Brain microvascular endothelial cell (primary cell): ENCODE measurements around the gene REEP1.

ENCODE experiments used
- DNase-seq: peaks from one replicate; pipeline ENCODE4 v3.0.0-alpha.2; 2020
- H3K27ac ChIP-seq: fragments of 250-450 bp; sonication (Bioruptor Pico); 2 replicates; pipeline ENCODE4 v1.5.1; 2020; ENCODE audit warnings: mild to moderate bottlenecking, moderate library complexity
- H3K27me3 ChIP-seq: fragments of 250-450 bp; sonication (Bioruptor Pico); replicated peaks from 2 replicates; pipeline ENCODE4 v1.5.1; 2020; ENCODE audit warnings: mild to moderate bottlenecking
- H3K36me3 ChIP-seq: fragments of 250-450 bp; sonication (Bioruptor Pico); replicated peaks from 2 replicates; pipeline ENCODE4 v1.5.1; 2020; ENCODE audit warnings: mild to moderate bottlenecking
- H3K4me3 ChIP-seq: 2 replicates; pipeline ENCODE4 v1.5.1; 2011; ENCODE audit warnings: low read depth, mild to moderate bottlenecking, control low read depth, low read length, moderate library complexity
- in situ Hi-C: cut with HindIII; loops from 2 replicates; pipeline ENCODE4 v1.10.0; 2017; ENCODE audit warnings: low sequenced_read_pairs, low pct_ligation_motif_present
- TF ChIP-seq, protein P1 (sequence below): IDR thresholded peaks from 2 replicates; pipeline ENCODE4 v1.5.1; 2011; ENCODE audit warnings: low read depth, mild to moderate bottlenecking, moderate library complexity, low read length, control low read depth, inconsistent platforms; ENCODE audit errors: missing control alignments

Gene REEP1

GRCh38 chr2:86335865-86336674 lies 1.4 kb downstream of the REEP1 start:
- Histone ChIP-seq H3K36me3 (no peaks in the 10 kb centered on the region), H3K27me3 (peaks cover 41% of the 10 kb centered on the region), H3K27ac (no peak overlapping the region), H3K4me3 (no peak overlapping the region)
- TF ChIP-seq, protein P1, sequence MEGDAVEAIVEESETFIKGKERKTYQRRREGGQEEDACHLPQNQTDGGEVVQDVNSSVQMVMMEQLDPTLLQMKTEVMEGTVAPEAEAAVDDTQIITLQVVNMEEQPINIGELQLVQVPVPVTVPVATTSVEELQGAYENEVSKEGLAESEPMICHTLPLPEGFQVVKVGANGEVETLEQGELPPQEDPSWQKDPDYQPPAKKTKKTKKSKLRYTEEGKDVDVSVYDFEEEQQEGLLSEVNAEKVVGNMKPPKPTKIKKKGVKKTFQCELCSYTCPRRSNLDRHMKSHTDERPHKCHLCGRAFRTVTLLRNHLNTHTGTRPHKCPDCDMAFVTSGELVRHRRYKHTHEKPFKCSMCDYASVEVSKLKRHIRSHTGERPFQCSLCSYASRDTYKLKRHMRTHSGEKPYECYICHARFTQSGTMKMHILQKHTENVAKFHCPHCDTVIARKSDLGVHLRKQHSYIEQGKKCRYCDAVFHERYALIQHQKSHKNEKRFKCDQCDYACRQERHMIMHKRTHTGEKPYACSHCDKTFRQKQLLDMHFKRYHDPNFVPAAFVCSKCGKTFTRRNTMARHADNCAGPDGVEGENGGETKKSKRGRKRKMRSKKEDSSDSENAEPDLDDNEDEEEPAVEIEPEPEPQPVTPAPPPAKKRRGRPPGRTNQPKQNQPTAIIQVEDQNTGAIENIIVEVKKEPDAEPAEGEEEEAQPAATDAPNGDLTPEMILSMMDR, result no peak
- no peak for DNase-seq
- in situ Hi-C loops, result no loop called here

- H3K36me3 ChIP-seq, result no peaks in the 10 kb centered on the region
- no peak overlapping the region for H3K4me3 ChIP-seq
- H3K27ac ChIP-seq, result no peak overlapping the region
- TF ChIP-seq, protein P1, result no peak
- peaks cover 24% of the 10 kb centered on the region for H3K27me3 ChIP-seq
- in situ Hi-C loops, result no loop called here
- no peak for DNase-seq
Measured at GRCh38 chr2:86333378-86333777, 4.0 kb downstream of the REEP1 start.

GRCh38 chr2:86332654-86333053 lies 4.8 kb downstream of the REEP1 start:
- peaks cover 19% of the 10 kb centered on the region for H3K27me3 ChIP-seq
- no peaks in the 10 kb centered on the region for H3K36me3 ChIP-seq
- TF ChIP-seq, protein P1, result no peak
- H3K4me3 ChIP-seq, result no peak overlapping the region
- in situ Hi-C loops, result no loop called here
- H3K27ac ChIP-seq, result no peak overlapping the region
- no peak for DNase-seq

GRCh38 chr2:86331384-86331783 lies 6.0 kb downstream of the REEP1 start:
- no peak overlapping the region for H3K4me3 ChIP-seq
- TF ChIP-seq, protein P1, result no peak
- no peaks in the 10 kb centered on the region for H3K36me3 ChIP-seq
- in situ Hi-C loops, result no loop called here
- no peak for DNase-seq
- no peak overlapping the region for H3K27ac ChIP-seq
- H3K27me3 ChIP-seq, result peaks cover 13% of the 10 kb centered on the region

DNA sequence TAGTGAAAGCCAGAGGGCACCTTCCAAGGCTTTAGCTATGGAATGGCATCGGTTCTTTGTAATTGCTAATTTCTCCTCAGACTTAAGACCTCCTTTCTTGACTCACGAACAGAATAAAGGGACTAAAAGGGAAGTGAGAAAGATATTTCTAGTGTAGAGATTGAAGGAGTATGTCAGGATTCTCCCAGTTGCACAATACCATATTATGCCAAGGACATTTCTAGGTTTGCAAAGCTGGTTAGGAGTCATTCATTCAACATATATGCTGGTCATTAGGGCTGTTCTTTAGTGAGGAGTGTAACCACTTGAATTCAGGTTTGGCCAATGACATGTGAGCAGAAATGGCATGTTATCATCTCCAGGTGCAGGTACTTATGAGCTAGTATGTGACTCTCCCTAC lies 7.4 kb downstream of the REEP1 start:
- Histone ChIP-seq H3K27me3 (peaks cover 3% of the 10 kb centered on the region), H3K4me3 (no peak overlapping the region), H3K36me3 (no peaks in the 10 kb centered on the region), H3K27ac (no peak overlapping the region)
- TF ChIP-seq, protein P1, result no peak
- in situ Hi-C loops, result no loop called here
- no peak for DNase-seq
